ENCODE results near the gene TPST2.

The TPST2 gene

DNA sequence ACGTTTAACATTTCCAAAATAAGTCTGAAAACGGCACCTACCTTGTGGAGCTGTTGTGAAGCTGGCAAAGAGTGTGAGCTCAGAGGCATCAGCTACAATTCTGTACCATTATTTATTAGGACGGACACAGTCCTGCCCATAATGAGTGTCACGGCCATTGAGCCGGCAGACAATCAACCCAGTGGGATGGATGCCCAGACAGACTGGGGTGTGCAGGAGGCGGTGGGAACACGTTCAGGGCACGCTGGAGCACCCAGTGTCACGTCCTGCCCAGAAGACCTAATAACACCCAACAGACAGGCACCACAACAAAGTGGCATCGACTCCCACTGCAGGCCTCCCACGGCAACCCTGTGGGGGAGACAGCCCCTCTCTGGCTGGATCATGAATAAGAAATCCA, 34.5 kb downstream of the TPST2 start:
- no peak for DNase-seq (ENCODE audit: low spot score)

DNA sequence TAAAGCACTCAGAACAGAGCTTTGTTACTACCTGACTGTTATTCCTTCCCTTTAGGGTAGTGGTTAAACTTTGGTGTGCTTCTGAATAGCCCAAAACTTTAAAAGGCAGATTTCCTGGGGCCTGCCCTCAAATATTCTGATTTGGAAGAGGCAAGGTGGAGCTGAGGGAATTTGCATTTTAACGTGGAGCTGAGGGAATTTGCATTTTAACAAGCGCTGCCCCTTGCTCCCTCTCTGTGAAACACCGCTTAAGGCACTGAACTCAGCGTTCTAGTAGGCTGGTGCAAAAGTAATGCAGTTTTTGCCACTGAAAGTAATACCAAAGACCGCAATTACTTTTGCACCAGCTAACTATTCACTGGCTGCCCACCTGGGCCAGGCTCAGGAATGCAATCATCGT, 35.0 kb downstream of the TPST2 start:
- DNase-seq (ENCODE audit: low spot score), result no peak

DNA sequence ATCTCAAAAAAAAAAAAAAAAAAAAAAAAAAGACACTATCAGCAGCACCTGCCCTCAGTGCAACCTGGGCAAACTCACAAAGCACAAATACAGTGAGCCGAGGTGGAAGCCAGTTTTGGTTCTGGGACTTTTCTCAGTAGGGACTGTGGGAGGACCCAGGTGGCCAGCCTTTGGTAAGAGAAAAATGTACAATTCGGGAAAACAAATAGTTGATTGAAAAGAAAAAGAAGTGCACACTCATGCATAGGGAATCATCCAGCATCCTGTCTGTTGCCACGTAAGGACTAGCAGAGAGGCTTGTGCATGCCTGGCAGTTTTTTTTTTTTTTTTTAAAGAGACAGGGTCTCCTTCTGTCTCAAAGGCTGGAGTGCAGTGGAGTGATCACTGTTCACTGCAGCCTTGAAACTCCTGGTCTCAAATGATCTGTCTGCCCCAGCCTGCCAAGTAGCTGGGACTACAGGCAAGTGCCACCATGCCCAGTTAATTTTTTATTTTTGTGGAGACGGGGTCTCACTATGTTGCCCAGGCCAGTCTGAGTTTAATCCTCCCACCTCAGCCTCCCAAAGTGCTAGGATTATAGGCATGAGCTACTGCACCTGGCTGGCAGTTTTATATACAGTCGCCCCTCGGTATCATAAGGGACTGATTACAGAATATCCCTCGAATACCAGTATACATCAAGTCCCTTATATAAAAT, 36.7 kb downstream of the TPST2 start:
- no peak for DNase-seq (ENCODE audit: low spot score)

DNA sequence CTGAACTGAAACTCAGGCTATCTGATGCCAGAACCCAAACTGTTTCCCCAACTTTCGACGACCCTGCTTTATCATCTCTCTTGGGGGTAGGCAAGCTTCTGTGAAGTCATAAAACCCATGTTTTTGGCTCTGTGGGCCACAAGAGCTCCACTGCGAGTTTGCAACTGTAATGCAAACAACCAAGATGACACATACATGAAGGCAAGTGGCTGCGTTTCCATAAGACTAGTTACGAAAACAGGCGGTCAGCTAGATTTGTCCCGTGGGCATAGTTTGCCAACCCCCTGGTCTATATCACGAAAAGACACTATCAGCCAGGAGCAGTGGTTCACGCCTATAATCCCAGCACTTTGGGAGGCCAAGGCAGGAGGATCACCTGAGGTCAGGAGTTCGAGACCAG, 37.5 kb downstream of the TPST2 start:
- DNase-seq (ENCODE audit: low spot score), result no peak

DNA sequence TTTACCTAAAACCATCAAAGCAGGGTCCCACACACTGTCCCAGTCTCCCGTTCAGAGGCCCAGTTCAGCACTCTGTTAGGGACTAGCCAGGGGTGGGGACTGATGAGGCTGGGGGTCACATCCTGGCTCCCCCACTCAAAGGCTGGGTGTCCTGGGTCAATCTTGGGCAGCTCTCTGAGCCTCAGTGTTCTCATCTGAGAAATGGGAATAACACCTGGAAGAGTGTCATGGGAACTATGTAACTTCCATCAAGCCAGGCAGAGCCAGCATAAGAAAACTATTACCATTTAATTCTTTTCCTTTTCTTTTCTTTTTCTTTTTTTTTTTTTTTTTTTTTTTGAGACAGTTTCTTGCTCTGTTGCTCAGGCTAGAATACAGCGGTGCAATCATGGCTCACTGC, 38.4 kb downstream of the TPST2 start:
- no peak for DNase-seq (ENCODE audit: low spot score)

DNA sequence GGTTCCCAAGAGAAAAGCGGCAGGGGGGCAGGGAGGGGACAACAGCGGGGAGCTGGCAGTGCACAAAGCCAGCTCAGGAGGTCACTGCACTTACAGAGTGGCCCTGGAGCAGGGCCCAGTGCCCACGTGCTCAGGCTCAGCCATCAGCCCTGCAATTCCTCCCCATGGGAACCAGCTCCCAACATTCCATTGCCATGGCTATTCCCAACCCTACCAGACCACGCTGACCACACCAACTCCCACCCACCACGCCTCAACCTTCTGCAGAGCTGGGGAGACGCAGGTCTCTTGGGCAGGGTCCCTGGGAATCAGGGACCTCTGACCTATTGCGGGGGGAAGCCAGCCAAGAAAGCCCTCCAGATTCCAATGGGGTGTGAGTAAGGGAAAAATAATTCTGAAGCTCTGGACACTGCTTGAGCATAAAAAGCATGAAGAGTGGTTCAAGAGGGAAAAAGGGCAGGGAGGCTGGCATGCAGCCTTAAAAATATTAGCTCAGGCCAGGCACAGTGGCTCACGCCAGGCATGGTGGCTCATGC, 39.4 kb downstream of the TPST2 start:
- no peak for DNase-seq (ENCODE audit: low spot score)

DNA sequence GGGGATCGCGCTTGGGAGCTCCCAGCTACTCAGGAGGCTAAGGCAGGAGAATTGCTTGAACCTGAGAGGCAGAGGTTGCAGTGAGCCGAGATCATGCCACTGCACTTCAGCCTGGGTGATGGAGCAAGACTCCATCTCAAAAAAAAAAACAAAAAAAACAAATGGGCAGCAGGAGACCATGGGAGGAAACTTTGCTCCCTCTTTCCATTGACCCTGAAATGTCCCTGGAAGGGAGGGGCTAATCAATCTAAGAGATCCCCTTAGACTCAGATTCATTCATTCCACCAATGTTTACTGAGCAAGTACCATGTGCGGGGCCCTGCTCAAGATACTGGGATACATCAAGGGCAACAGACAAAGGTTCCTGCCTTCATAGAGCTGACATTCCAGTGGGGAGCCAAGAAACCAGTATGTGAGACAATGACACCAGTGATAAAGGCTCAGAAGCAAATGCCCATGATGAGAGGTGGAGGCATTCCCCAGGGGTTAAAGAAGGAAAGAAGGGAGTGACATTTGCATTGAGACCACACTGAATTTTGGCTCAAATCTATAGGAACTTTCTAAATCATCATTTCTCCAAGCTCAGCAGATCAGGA, 39.9 kb downstream of the TPST2 start:
- DNase-seq (ENCODE audit: low spot score), result no peak

DNA sequence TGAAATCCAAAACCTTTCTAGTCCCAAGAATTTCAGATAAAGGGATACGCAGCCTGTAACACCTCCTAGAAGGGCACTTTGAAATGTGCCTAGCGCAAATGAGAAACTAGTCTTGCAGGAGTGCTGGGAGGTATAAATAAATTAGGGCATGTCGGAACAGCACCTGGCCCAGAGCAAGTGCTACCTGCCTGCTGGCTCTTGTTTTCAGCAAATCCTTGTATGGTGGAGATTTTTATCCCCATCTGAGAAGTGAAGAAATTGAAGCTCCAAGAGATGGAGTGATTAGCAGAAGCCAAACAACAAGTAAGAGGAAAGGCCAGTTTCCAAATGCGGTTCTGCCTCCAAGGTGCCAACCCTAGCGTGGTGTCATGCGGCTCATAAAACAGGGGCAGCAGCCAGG, 40.9 kb downstream of the TPST2 start:
- DNase-seq (ENCODE audit: low spot score), result no peak

DNA sequence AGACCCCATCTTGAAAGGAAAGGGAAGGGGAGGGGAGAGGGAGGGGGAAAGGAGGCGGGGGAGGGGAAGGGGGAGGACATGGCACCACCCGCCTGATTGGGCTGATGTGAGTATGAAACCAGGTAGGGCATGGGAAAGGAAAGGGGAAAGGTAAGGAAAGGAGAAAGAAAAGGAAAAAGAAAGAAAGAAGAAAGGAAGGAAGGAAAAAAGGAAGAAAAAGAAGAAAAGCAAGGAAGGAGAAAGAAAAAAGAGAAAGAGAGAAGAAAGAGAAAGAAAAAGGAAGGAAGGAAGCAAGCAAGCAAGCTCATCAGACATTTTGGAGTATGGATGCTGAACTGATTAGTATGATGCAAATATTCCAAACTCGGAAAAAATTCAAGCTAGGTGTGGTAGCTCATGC, 41.6 kb downstream of the TPST2 start:
- DNase-seq (ENCODE audit: low spot score), result no peak

DNA sequence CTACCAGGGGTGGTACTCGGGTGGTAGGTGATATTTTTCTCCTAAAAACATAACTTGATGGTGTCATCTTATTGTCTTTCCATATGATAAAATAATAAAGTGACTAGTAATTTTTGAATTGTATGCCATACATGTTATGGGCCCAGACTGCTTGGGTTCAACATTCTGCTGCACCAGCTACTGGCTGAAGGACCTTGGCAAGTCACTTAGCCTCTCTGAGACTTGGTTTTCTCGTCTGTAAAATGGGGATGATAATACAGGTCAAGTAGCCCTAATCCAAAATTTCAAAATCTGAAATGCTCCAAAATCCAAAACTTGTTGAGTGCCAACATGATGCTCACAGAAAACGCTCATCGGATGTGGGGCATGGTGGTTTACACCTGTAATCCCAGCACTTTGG, 42.1 kb downstream of the TPST2 start:
- DNase-seq (ENCODE audit: low spot score), result no peak

DNA sequence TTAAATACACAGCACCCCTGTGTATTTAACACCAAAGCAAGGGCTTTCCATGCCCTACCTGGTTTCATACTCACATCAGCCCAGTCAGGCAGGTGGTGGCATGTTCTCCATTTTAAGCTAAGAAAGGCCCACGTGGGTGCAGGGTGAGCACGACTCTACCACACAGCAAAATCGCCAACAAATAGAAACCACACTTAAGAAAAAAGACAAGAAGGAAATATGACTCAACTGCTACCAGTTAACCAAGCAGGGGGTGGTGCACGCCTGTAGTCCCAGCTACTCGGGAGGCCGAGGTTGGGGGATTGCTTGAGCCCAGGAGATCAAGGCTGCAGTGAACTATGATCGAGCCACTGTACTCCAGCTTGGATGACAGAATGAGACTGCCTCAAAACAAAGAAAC, 42.5 kb downstream of the TPST2 start:
- peak; percentile 48 for DNase-seq (ENCODE audit: low spot score)

DNA sequence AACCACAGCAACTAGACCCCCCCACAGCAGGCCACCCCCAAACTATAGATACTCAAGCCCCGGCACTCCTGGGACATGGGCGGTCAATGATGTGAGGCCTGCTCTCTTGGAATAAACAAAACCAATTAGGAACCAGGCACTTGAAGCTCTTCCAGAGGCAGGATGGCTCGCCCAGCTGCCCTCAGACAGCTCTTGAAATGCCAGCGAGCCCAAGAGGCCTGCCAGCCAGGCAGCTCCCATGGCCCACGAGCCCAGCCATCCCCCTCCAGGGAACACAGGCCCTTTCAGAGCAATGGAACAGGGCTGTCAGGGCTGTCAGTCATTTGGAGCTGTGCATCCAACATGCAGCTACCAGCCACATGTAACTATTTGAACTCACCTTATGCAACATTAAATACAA, 43.6 kb downstream of the TPST2 start:
- DNase-seq (ENCODE audit: low spot score), result no peak

DNA sequence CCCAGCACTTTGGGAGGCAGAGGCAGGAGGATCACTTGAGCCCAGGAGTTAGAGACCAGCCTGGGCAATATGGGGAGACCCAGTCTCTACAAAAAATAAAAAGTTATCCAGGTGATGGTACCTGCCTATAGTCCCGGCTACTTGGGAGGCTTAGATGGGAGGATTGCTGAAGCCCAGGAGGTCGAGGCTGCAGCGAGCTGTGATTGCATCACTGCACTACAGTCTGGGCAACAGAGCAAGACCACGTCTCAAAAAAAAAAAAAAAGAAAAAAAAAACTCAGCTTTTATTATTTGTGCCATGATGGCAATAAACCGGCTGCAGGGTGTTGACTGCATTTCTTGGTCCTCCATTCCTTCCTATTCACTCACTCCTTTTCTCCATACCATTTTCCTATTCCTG, 44.1 kb downstream of the TPST2 start:
- DNase-seq (ENCODE audit: low spot score), result no peak

DNA sequence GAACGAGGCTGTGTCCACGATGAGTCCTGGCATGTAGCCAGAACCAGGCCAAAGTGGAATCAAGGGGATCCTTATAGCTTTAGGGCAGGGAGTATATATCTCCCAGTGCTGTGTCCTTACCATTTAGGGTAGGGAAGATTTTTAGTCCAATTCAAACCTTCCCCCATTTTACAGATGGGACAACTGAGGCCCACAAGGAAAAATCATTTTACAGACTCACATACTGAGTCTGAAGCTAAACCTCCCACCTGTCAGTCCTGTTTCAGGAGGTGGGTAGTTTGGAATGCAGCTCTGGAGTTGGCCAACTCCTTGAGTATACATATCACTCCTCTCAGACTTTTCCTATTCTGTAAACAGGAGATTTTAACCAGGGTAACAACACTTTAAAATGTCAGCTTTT, 44.5 kb downstream of the TPST2 start:
- no peak for DNase-seq (ENCODE audit: low spot score)

DNA sequence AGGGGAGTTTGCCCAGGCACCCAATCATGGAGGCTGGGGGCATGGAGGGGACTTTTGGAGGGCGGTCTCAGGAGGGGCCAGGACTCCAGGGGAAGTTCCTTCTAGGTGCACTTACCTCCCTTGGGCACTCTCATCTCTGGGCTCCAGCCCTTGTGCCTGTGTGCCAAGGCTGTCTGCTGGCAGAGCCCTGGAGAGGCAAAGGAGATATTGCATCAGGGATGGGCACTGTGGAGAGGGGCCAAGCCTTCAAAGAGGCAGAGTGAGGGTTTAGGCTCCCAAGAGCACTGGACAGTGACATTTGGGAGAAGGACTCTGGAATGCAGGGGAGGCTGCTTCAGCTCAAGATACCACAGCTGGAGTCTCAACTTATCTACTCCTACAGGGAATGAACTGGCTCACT, 45.4 kb downstream of the TPST2 start:
- DNase-seq (ENCODE audit: low spot score), result no peak

DNA sequence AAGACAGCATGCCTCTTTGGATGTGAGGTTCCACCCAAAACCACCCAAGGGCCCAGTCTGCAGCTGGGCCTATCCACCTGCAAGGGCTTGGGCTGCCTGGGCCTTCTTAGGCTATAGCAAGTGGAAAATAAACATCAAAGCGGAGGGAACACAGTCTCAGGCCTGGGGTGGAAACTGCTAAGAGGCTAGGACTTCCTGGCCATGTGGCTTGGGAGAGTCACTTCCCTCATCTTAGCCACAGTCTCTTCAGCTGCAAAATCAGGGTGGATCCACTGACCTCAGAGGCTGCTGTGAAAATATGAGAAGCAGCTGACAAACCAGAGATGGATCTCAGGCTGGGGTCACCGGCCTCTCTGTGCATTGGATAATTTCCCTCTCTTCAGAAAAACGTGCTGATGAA, 47.1 kb downstream of the TPST2 start:
- DNase-seq (ENCODE audit: low spot score), result peak; percentile 10

DNA sequence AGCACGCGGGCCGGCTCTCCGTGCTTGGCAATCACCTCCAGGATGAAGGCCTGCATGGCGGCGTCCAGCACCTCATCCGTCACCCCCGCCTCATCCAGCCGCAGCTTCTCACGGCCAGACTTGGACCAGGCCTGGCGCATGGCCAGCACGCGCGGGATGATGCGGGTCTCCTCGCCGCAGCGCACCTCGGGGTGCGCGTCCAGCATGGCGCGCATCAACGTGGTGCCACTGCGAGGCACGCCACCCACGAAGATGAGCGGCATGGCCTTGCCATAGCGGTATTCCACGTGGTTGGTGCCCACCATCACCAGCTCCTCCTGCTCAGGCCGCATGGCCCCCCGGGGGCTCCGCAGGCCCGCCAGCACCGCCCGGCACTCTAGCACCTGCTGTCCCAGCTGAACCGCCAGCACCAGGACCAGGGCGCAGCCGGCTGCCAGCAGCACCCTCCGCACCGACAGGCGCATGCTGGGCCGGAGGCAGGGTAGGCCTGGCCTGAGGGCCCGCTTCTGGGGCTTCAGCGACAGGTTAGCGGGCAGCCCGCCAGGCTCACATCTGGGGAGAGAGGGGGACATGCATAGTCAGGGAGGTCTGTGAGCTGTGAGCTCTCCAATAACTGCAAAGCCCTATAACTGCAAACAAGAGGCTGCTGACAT, 48.6 kb downstream of the TPST2 start:
- no peak for DNase-seq (ENCODE audit: low spot score)

DNA sequence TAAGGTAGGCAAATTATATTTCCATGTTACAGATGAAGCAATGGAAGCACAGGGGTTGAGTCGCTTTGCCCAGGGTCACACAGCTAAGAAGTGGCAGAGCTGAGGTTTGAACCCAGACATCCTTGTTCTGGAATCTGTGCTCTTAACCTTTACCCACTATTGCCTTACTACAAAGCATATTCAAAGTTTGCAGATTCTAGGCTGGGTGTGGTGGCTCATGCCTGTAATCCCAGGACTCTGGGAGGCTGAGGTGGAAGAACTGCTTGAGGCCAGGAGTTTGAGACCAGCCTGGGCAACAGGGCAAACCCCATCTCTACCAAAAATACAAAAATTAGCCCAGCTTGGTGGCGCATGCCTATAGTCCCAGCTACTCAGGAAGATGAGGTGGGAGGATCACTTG, 49.8 kb downstream of the TPST2 start:
- DNase-seq (ENCODE audit: low spot score), result no peak

DNA sequence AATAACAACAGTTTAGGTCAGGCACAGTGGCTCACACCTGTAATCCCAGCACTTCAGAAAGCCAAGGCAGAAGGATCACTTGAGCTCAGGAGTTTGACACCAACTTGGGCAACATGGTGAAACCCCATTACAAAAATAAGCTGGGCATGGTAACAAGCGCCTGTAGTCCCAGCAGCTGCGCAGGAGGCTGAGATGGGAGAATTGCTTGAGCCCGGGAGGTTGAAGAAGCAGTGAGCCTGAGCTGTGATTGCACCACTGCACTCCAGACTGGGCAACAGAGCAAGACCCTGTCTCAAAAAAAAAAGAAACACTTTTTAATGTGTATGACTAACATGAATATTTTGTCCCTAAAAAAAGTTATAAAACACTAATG, 53.2 kb downstream of the TPST2 start:
- DNase-seq (ENCODE audit: low spot score), result no peak

DNA sequence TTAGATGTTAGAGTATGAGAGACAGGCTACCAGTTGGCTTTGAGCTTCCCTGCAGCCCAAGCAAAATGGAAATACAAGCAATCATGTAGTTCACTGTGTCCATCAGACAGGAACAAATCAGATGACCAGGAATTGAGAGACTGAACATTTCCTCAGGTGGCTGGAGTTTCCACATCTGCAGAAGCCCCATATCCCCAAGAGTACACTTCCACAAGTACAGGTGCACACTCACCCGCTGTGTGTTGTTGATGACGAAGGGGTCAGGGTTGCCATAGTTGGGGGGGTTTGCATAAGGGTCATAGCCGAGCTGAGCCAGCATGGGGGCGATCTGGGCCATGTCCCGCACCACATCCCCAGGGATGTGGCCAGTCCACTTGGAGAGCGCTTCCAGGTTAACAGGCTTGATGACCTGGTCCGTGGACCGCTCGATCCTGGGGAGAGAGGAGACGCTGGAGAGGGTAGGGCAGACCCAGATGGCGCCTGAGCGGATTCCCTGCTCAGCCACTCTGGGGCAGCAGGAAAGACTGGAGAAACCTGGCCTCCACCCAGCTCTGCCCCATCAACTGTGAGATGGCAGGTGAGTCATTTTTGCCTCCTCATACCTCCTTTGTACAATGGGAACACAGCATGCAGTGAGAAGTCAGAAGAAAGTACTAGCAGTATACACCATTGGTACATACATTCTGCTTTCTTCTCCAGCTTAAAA, 53.7 kb downstream of the TPST2 start:
- no peak for DNase-seq (ENCODE audit: low spot score)

DNA sequence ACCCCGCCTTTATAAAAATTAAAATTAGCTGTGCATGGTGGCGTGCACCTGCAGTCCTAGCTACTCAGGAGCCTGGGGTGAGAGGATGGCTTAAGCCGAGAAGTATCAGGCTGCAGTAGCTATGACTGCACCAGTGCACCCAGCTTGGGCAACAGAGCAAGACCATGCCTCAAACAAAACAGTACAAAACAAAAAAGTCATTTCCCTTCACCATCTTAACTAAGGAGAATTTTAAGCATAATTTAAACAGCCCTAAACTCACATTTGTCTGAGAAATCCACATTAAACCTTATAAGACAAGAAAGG, 54.4 kb downstream of the TPST2 start:
- DNase-seq (ENCODE audit: low spot score), result no peak

DNA sequence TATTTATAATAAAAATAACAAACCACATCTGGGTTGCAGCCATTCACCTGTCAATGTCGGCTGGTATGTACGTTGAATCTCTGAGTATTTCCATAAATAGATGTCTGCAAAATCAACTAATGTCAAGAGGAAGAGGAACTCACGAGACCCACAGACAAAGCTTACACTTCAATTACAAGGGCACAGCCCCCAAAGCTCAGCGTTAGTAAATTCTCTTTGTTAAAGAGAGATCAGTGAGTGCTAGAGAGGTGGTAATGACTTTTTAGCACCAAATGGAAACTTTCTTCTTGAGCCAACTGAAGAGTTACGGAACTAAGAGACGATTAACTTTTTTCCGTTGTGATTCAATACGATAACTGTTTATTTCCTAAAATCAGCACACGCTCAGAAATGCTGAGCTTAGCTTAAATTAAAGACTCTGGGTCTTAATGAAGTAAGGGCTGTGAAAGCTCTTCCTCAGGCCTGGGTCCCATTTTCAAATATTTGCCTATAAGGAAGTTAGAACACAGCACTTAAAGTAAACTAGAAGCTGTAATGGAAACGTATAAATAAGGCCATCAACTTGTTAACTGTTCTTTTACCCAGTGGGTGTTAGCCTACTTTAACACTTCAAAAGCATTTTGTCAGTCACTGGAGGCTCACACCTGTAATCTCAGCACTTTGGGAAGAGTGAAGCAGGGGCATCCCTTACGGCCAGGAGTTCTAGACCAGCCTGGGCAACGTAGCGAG, 54.9 kb downstream of the TPST2 start:
- DNase-seq (ENCODE audit: low spot score), result no peak
